Colon (tissue), 2 donors: ENCODE results near the gene USP17L12.
"Not testable (repeated sequence)": the region's sequence is repeated elsewhere in the genome, so short reads cannot be mapped to it uniquely, and the experiment has no call there.

Experiments used
- FAIRE-seq: peaks from 2 replicates; lab custom pipeline; 2012; peaks lifted over from hg19 to GRCh38; lab: Jason Lieb, UNC
- donor health status: control.
- donor health status: control.

USP17L12 gene

GRCh38 chr4:9219852-9220251 is at the start of gene USP17L12:
USP17L12 (plus strand) TSS chr4:9220152; CDS start chr4:9220152, 0 bp downstream.
- FAIRE-seq, result not testable (repeated sequence)

GRCh38 chr4:9210357-9210756 is 9.6 kb upstream of the USP17L12 start, which contains the start of gene USP17L10:
USP17L10 (plus strand) TSS chr4:9210657; CDS start chr4:9210657, 0 bp downstream.
- FAIRE-seq, result not testable (repeated sequence)

GRCh38 chr4:9214701-9215100 is 5.3 kb upstream of the USP17L12 start:
- FAIRE-seq, result not testable (repeated sequence)

GRCh38 chr4:9215105-9215504 is 4.8 kb upstream of the USP17L12 start, which contains the start of gene USP17L11:
USP17L11 (plus strand) TSS chr4:9215405; CDS start chr4:9215405, 0 bp downstream.
- FAIRE-seq, result not testable (repeated sequence)

GRCh38 chr4:9224596-9224995 is 4.6 kb downstream of the USP17L12 start, which contains the start of gene USP17L13:
USP17L13 (plus strand) TSS chr4:9224896; CDS start chr4:9224896, 0 bp downstream.
- FAIRE-seq, result not testable (repeated sequence)

- FAIRE-seq, result not testable (repeated sequence)
These were observed 10.3 kb downstream of the USP17L12 start for GRCh38 chr4:9230249-9230648.

GRCh38 chr4:9234085-9234484 is 14.1 kb downstream of the USP17L12 start, which contains the start of gene USP17L15:
USP17L15 (plus strand) TSS chr4:9234385; CDS start chr4:9234385, 0 bp downstream.
- not testable (repeated sequence) for FAIRE-seq

- not testable (repeated sequence) for FAIRE-seq
These were observed 18.5 kb downstream of the USP17L12 start for GRCh38 chr4:9238461-9238860.

GRCh38 chr4:9243579-9243978 is 23.6 kb downstream of the USP17L12 start, which contains the start of gene USP17L17:
USP17L17 (plus strand) TSS chr4:9243879; CDS start chr4:9243879, 0 bp downstream.
- not testable (repeated sequence) for FAIRE-seq

GRCh38 chr4:9247953-9248680 is 28.2 kb downstream of the USP17L12 start, which contains the start of gene USP17L18:
USP17L18 (plus strand) TSS chr4:9248630; CDS start chr4:9248630, 0 bp downstream.
- not testable (repeated sequence) for FAIRE-seq

- not testable (repeated sequence) for FAIRE-seq
These were observed 33.1 kb downstream of the USP17L12 start, which contains the start of gene USP17L19 for GRCh38 chr4:9253078-9253477. USP17L19 (plus strand) TSS chr4:9253378; CDS start chr4:9253378, 0 bp downstream.

- not testable (repeated sequence) for FAIRE-seq
These were observed 37.9 kb downstream of the USP17L12 start, which contains the start of gene USP17L20 for GRCh38 chr4:9257824-9258223. USP17L20 (plus strand) TSS chr4:9258124; CDS start chr4:9258124, 0 bp downstream.

GRCh38 chr4:9262572-9262971 is 42.6 kb downstream of the USP17L12 start, which contains the start of gene USP17L21:
USP17L21 (plus strand) TSS chr4:9262872; CDS start chr4:9262872, 0 bp downstream.
- FAIRE-seq, result not testable (repeated sequence)

- FAIRE-seq, result not testable (repeated sequence)
These were observed 47.4 kb downstream of the USP17L12 start, which contains the start of gene USP17L22 for GRCh38 chr4:9267319-9267718. USP17L22 (plus strand) TSS chr4:9267619; CDS start chr4:9267619, 0 bp downstream.
